ENCODE data around the gene SOX6. TPM values are rescaled to one million over a fixed set of nuclear protein-coding genes. Genes with fewer than 3 reads are reported as not detected.

SOX6 gene
- total RNA-seq, 1 donor from 2014 or later, result 0.34 TPM

GRCh38 chr11:15985860-15986139, 370.5 kb downstream of the SOX6 start:
- no peak overlapping the region for H3K27ac Mint-ChIP-seq
- no peaks in the 10 kb centered on the region for H3K4me1 Mint-ChIP-seq (ENCODE audit: low read depth)
- no peaks in the 10 kb centered on the region for H3K27me3 Mint-ChIP-seq (ENCODE audit: low read depth)
- intact Hi-C loops (cut with micrococcal nuclease), result no loop called here
- no peaks in the 10 kb centered on the region for H3K36me3 Mint-ChIP-seq (ENCODE audit: low read depth)
- H3K4me3 Mint-ChIP-seq (ENCODE audit: low read depth), result no peak overlapping the region
- DNase-seq (ENCODE audit: low spot score), result no peak
- no peaks in the 10 kb centered on the region for H3K9me3 Mint-ChIP-seq

GRCh38 chr11:15985127-15985859, 371.1 kb downstream of the SOX6 start:
- H3K27me3 Mint-ChIP-seq (ENCODE audit: low read depth), result no peaks in the 10 kb centered on the region
- no peak overlapping the region for H3K27ac Mint-ChIP-seq
- no peak overlapping the region for H3K4me3 Mint-ChIP-seq (ENCODE audit: low read depth)
- intact Hi-C loops (cut with micrococcal nuclease), result no loop called here
- H3K9me3 Mint-ChIP-seq, result no peaks in the 10 kb centered on the region
- no peaks in the 10 kb centered on the region for H3K4me1 Mint-ChIP-seq (ENCODE audit: low read depth)
- no peak for DNase-seq (ENCODE audit: low spot score)
- no peaks in the 10 kb centered on the region for H3K36me3 Mint-ChIP-seq (ENCODE audit: low read depth)

- H3K9me3 Mint-ChIP-seq, result no peaks in the 10 kb centered on the region
- intact Hi-C loops (cut with micrococcal nuclease), result no loop called here
- no peak for DNase-seq (ENCODE audit: low spot score)
- H3K36me3 Mint-ChIP-seq (ENCODE audit: low read depth), result no peaks in the 10 kb centered on the region
- H3K4me3 Mint-ChIP-seq (ENCODE audit: low read depth), result no peak overlapping the region
- H3K27ac Mint-ChIP-seq, result no peak overlapping the region
- H3K27me3 Mint-ChIP-seq (ENCODE audit: low read depth), result no peaks in the 10 kb centered on the region
- no peaks in the 10 kb centered on the region for H3K4me1 Mint-ChIP-seq (ENCODE audit: low read depth)
Observed at GRCh38 chr11:15981292-15981691, 375.1 kb downstream of the SOX6 start.

- no peak overlapping the region for H3K4me3 Mint-ChIP-seq (ENCODE audit: low read depth)
- no peaks in the 10 kb centered on the region for H3K36me3 Mint-ChIP-seq (ENCODE audit: low read depth)
- H3K4me1 Mint-ChIP-seq (ENCODE audit: low read depth), result no peaks in the 10 kb centered on the region
- H3K27me3 Mint-ChIP-seq (ENCODE audit: low read depth), result no peaks in the 10 kb centered on the region
- H3K27ac Mint-ChIP-seq, result no peak overlapping the region
- no peak for DNase-seq (ENCODE audit: low spot score)
- intact Hi-C loops (cut with micrococcal nuclease), result no loop called here
- no peaks in the 10 kb centered on the region for H3K9me3 Mint-ChIP-seq
Observed at GRCh38 chr11:15977116-15977515, 379.2 kb downstream of the SOX6 start.

- H3K9me3 Mint-ChIP-seq, result no peaks in the 10 kb centered on the region
Observed at GRCh38 chr11:15976433-15977045, 379.8 kb downstream of the SOX6 start.

GRCh38 chr11:15975742-15976141, 380.6 kb downstream of the SOX6 start:
- Mint-ChIP-seq H3K4me3 (ENCODE audit: low read depth) (no peak overlapping the region), H3K27ac (no peak overlapping the region), H3K4me1 (ENCODE audit: low read depth) (no peaks in the 10 kb centered on the region), H3K9me3 (no peaks in the 10 kb centered on the region), H3K27me3 (ENCODE audit: low read depth) (no peaks in the 10 kb centered on the region), H3K36me3 (ENCODE audit: low read depth) (no peaks in the 10 kb centered on the region)
- no peak for DNase-seq (ENCODE audit: low spot score)
- intact Hi-C loops (cut with micrococcal nuclease), result no loop called here

More at GRCh38 chr11:15976433-15977045, 379.8 kb downstream of the SOX6 start:
- Mint-ChIP-seq H3K4me1 (ENCODE audit: low read depth) (no peaks in the 10 kb centered on the region), H3K36me3 (ENCODE audit: low read depth) (no peaks in the 10 kb centered on the region), H3K27ac (no peak overlapping the region), H3K27me3 (ENCODE audit: low read depth) (no peaks in the 10 kb centered on the region), H3K4me3 (ENCODE audit: low read depth) (no peak overlapping the region)
- intact Hi-C loops (cut with micrococcal nuclease), result no loop called here
- no peak for DNase-seq (ENCODE audit: low spot score)

- no peak overlapping the region for H3K4me3 Mint-ChIP-seq (ENCODE audit: low read depth)
- H3K36me3 Mint-ChIP-seq (ENCODE audit: low read depth), result no peaks in the 10 kb centered on the region
- H3K27me3 Mint-ChIP-seq (ENCODE audit: low read depth), result no peaks in the 10 kb centered on the region
- no peak overlapping the region for H3K27ac Mint-ChIP-seq
- peaks cover 5% of the 10 kb centered on the region for H3K4me1 Mint-ChIP-seq (ENCODE audit: low read depth)
- intact Hi-C loops (cut with micrococcal nuclease), result no loop called here
- no peak for DNase-seq (ENCODE audit: low spot score)
- H3K9me3 Mint-ChIP-seq, result no peaks in the 10 kb centered on the region
Observed at GRCh38 chr11:15972838-15973237, 383.5 kb downstream of the SOX6 start.

- no peak for DNase-seq (ENCODE audit: low spot score)
- Mint-ChIP-seq H3K27me3 (ENCODE audit: low read depth) (no peaks in the 10 kb centered on the region), H3K4me1 (ENCODE audit: low read depth) (peaks cover 5% of the 10 kb centered on the region), H3K36me3 (ENCODE audit: low read depth) (no peaks in the 10 kb centered on the region), H3K4me3 (ENCODE audit: low read depth) (no peak overlapping the region), H3K9me3 (no peaks in the 10 kb centered on the region), H3K27ac (no peak overlapping the region)
- intact Hi-C loops (cut with micrococcal nuclease), result no loop called here
Observed at GRCh38 chr11:15971215-15971546, 385.2 kb downstream of the SOX6 start.

GRCh38 chr11:15970506-15971214, 385.7 kb downstream of the SOX6 start:
- no peak overlapping the region for H3K27ac Mint-ChIP-seq
- no peaks in the 10 kb centered on the region for H3K9me3 Mint-ChIP-seq
- H3K36me3 Mint-ChIP-seq (ENCODE audit: low read depth), result no peaks in the 10 kb centered on the region
- DNase-seq (ENCODE audit: low spot score), result no peak
- peaks cover 5% of the 10 kb centered on the region for H3K4me1 Mint-ChIP-seq (ENCODE audit: low read depth)
- H3K4me3 Mint-ChIP-seq (ENCODE audit: low read depth), result no peak overlapping the region
- no peaks in the 10 kb centered on the region for H3K27me3 Mint-ChIP-seq (ENCODE audit: low read depth)
- intact Hi-C loops (cut with micrococcal nuclease), result no loop called here

- Mint-ChIP-seq H3K27ac (peak overlapping the region; percentile 22), H3K4me1 (ENCODE audit: low read depth) (peaks cover 5% of the 10 kb centered on the region), H3K9me3 (no peaks in the 10 kb centered on the region), H3K27me3 (ENCODE audit: low read depth) (no peaks in the 10 kb centered on the region), H3K4me3 (ENCODE audit: low read depth) (no peak overlapping the region), H3K36me3 (ENCODE audit: low read depth) (no peaks in the 10 kb centered on the region)
- intact Hi-C loops (cut with micrococcal nuclease), result no loop called here
- DNase-seq (ENCODE audit: low spot score), result no peak
Observed at GRCh38 chr11:15969701-15970329, 386.5 kb downstream of the SOX6 start.

- H3K9me3 Mint-ChIP-seq, result no peaks in the 10 kb centered on the region
- intact Hi-C loops (cut with micrococcal nuclease), result no loop called here
- H3K4me1 Mint-ChIP-seq (ENCODE audit: low read depth), result peaks cover 5% of the 10 kb centered on the region
- no peaks in the 10 kb centered on the region for H3K27me3 Mint-ChIP-seq (ENCODE audit: low read depth)
- H3K36me3 Mint-ChIP-seq (ENCODE audit: low read depth), result no peaks in the 10 kb centered on the region
- no peak for DNase-seq (ENCODE audit: low spot score)
- H3K4me3 Mint-ChIP-seq (ENCODE audit: low read depth), result no peak overlapping the region
- no peak overlapping the region for H3K27ac Mint-ChIP-seq
Observed at GRCh38 chr11:15969281-15969680, 387.1 kb downstream of the SOX6 start.

GRCh38 chr11:15968461-15969130, 387.8 kb downstream of the SOX6 start:
- no peaks in the 10 kb centered on the region for H3K27me3 Mint-ChIP-seq (ENCODE audit: low read depth)
- no peak for DNase-seq (ENCODE audit: low spot score)
- H3K9me3 Mint-ChIP-seq, result no peaks in the 10 kb centered on the region
- no peak overlapping the region for H3K4me3 Mint-ChIP-seq (ENCODE audit: low read depth)
- peaks cover 5% of the 10 kb centered on the region for H3K4me1 Mint-ChIP-seq (ENCODE audit: low read depth)
- H3K36me3 Mint-ChIP-seq (ENCODE audit: low read depth), result no peaks in the 10 kb centered on the region
- intact Hi-C loops (cut with micrococcal nuclease), result no loop called here
- H3K27ac Mint-ChIP-seq, result no peak overlapping the region

GRCh38 chr11:15967966-15968365, 388.4 kb downstream of the SOX6 start:
- Mint-ChIP-seq H3K27me3 (ENCODE audit: low read depth) (no peaks in the 10 kb centered on the region), H3K4me3 (ENCODE audit: low read depth) (no peak overlapping the region), H3K9me3 (no peaks in the 10 kb centered on the region), H3K27ac (no peak overlapping the region), H3K4me1 (ENCODE audit: low read depth) (peaks cover 5% of the 10 kb centered on the region), H3K36me3 (ENCODE audit: low read depth) (no peaks in the 10 kb centered on the region)
- DNase-seq (ENCODE audit: low spot score), result no peak
- intact Hi-C loops (cut with micrococcal nuclease), result no loop called here
